Measurements from ENCODE around the gene SLC25A19. TPM values are rescaled to one million over a fixed set of nuclear protein-coding genes. Genes with fewer than 3 reads are reported as not detected.
A peak's percentile ranks its signal among the peaks of the same experiment; 100 is the strongest.

SLC25A19 gene
- total and polyA plus RNA-seq, 2 donors (not counting 1 experiment from before 2014, with no cell fraction given), result 36.8 to 46.4 TPM

- DNase-seq, result no peak
- H2AFZ ChIP-seq (ENCODE audit: insufficient read depth, low read depth, low read length, poor library complexity, severe bottlenecking), result no peak overlapping the region
- no peak for ATAC-seq (ENCODE audit: low read depth)
- H3K27ac Mint-ChIP-seq, result peak overlapping the region; percentile 59
- H3K9ac ChIP-seq (ENCODE audit: low read length), result no peak overlapping the region
- no peaks in the 10 kb centered on the region for H3K27me3 ChIP-seq (replicated peaks in 1 of 4; ENCODE audit: control extremely low read depth in 1 of 4, control insufficient read depth in 3 of 4, insufficient read depth in 4 of 4, low read length in 3 of 4)
- H3K79me2 ChIP-seq (ENCODE audit: control insufficient read depth, insufficient read depth, low read length), result peaks cover 100% of the 10 kb centered on the region
- peak overlapping the region; percentile 8 for H3K4me2 ChIP-seq (replicated peaks; ENCODE audit: low read depth, low read length, poor library complexity, severe bottlenecking)
- ChIA-PET CTCF (interaction anchor here (1.2 to 15.8 kb wide), 6 partner anchors 14 to 84 kb away, joined by 3 to 264 read pairs (median 8); partner anchors contain the start of gene SLC25A19), POLR2A (interaction anchor here (0.6 to 1.5 kb wide), 2 partner anchors 17 to 20 kb away, joined by 3 read pairs; no protein-coding TSS in a partner anchor)
- H4K20me1 ChIP-seq (ENCODE audit: control insufficient read depth, insufficient read depth, low read length, poor library complexity, severe bottlenecking), result no peaks in the 10 kb centered on the region
- H3K4me3 Mint-ChIP-seq, result no peak overlapping the region
- TF ChIP-seq CTCF (IDR thresholded peaks at IDR 0.05), result no peak
- H3K27me3 Mint-ChIP-seq, result no peaks in the 10 kb centered on the region
- peak overlapping the region in 1 of 2 donors; percentile 71 for H3K27ac ChIP-seq (ENCODE audit: low read length in 2 of 2)
- WGBS (ENCODE audit: insufficient coverage), result no CpG with 5 or more reads among the region's 2 CpGs
- H3K9me3 Mint-ChIP-seq (ENCODE audit: insufficient read depth), result no peaks in the 10 kb centered on the region
- peaks cover 0 to 2% (median 0%) of the 10 kb centered on the region in 3 donors for H3K9me3 ChIP-seq (ENCODE audit: control extremely low read depth in 1 of 3, control insufficient read depth in 2 of 3, insufficient read depth in 1 of 3, low read length in 2 of 3)
- peaks cover 0 to 59% of the 10 kb centered on the region in 2 experiments for H3K36me3 ChIP-seq (replicated peaks in 1 of 2; ENCODE audit: control extremely low read depth in 1 of 2, control insufficient read depth in 1 of 2, extremely low read depth in 1 of 2, insufficient read depth in 2 of 2, low read length in 1 of 2)
- H3K4me1 Mint-ChIP-seq, result peaks cover 73% of the 10 kb centered on the region
- peaks cover 75 to 76% of the 10 kb centered on the region in 2 donors for H3K4me1 ChIP-seq (ENCODE audit: control insufficient read depth in 2 of 2, insufficient read depth in 2 of 2, low read length in 2 of 2)
- H3K4me3 ChIP-seq (ENCODE audit: control extremely low read depth in 1 of 5, extremely low read depth in 1 of 5, insufficient read depth in 1 of 5, low read depth in 2 of 5, low read length in 4 of 5), result no peak overlapping the region
- intact Hi-C loops (cut with micrococcal nuclease), result no loop called here
Measured at GRCh38 chr17:75327757-75328156, 38.5 kb upstream of the SLC25A19 start.

GRCh38 chr17:75326226-75326848, 37.1 kb upstream of the SLC25A19 start:
- ATAC-seq (ENCODE audit: low read depth) (no peak), DNase-seq (peak; percentile 22)
- Histone ChIP-seq H3K36me3 (replicated peaks in 1 of 2; ENCODE audit: control extremely low read depth in 1 of 2, control insufficient read depth in 1 of 2, extremely low read depth in 1 of 2, insufficient read depth in 2 of 2, low read length in 1 of 2) (peaks cover 5 to 55% of the 10 kb centered on the region in 2 experiments), H2AFZ (ENCODE audit: insufficient read depth, low read depth, low read length, poor library complexity, severe bottlenecking) (peak overlapping the region; percentile 4), H3K4me3 (ENCODE audit: control extremely low read depth in 1 of 5, extremely low read depth in 1 of 5, insufficient read depth in 1 of 5, low read depth in 2 of 5, low read length in 4 of 5) (peak overlapping the region in 2 of 5 experiments; percentile 1 to 6), H3K4me1 (ENCODE audit: control insufficient read depth in 2 of 2, insufficient read depth in 2 of 2, low read length in 2 of 2) (peaks cover 66 to 72% of the 10 kb centered on the region in 2 donors), H3K27me3 (replicated peaks in 1 of 4; ENCODE audit: control extremely low read depth in 1 of 4, control insufficient read depth in 3 of 4, insufficient read depth in 4 of 4, low read length in 3 of 4) (no peaks in the 10 kb centered on the region), H3K9me3 (ENCODE audit: control extremely low read depth in 1 of 3, control insufficient read depth in 2 of 3, insufficient read depth in 1 of 3, low read length in 2 of 3) (peaks cover 0 to 2% (median 0%) of the 10 kb centered on the region in 3 donors), H3K4me2 (replicated peaks; ENCODE audit: low read depth, low read length, poor library complexity, severe bottlenecking) (peak overlapping the region; percentile 57), H4K20me1 (ENCODE audit: control insufficient read depth, insufficient read depth, low read length, poor library complexity, severe bottlenecking) (no peaks in the 10 kb centered on the region), H3K79me2 (ENCODE audit: control insufficient read depth, insufficient read depth, low read length) (peaks cover 100% of the 10 kb centered on the region), H3K9ac (ENCODE audit: low read length) (peak overlapping the region; percentile 14), H3K27ac (ENCODE audit: low read length in 2 of 2) (peak overlapping the region; percentile 75 to 83)
- H3K4me1 Mint-ChIP-seq, result peaks cover 61% of the 10 kb centered on the region
- TF ChIP-seq CTCF (IDR thresholded peaks at IDR 0.05), result no peak
- TF ChIP-seq EZH2 (IDR thresholded peaks at IDR 0.05; ENCODE audit: borderline replicate concordance, insufficient read depth, low read depth, low read length, poor library complexity, severe bottlenecking), result no peak
- intact Hi-C loops (cut with micrococcal nuclease), result no loop called here
- WGBS (ENCODE audit: insufficient coverage), result 39% methylated on average over 3 of the region's 5 CpGs
- no peaks in the 10 kb centered on the region for H3K9me3 Mint-ChIP-seq (ENCODE audit: insufficient read depth)
- H3K4me3 Mint-ChIP-seq, result peak overlapping the region; percentile 64
- ChIA-PET CTCF (interaction anchor here (0.6 to 15.8 kb wide), 10 partner anchors 16 to 351 kb away, joined by 3 to 264 read pairs (median 5); partner anchors contain the start of gene SLC25A19), POLR2A (interaction anchor here (0.5 to 1.5 kb wide), 5 partner anchors 9 to 68 kb away, joined by 3 to 5 read pairs (median 3); partner anchors contain the start of gene SLC25A19)
- peak overlapping the region; percentile 90 for H3K27ac Mint-ChIP-seq
- H3K27me3 Mint-ChIP-seq, result no peaks in the 10 kb centered on the region

All from B cell (primary cell).